Motor neuron (in vitro differentiated cells): ENCODE measurements around the gene TRMU. TPM values are rescaled to one million over a fixed set of nuclear protein-coding genes. Genes with fewer than 3 reads are reported as not detected.
A peak's percentile ranks its signal among the peaks of the same experiment; 100 is the strongest.

Source experiments
- ATAC-seq, 8 experiments: fragments of 200-7000 bp; cut with Tn5 transposase; replicated peaks in 6 of 8; 2 replicates each; pipeline ENCODE4 v1.8.0; 2021; ENCODE audit warnings: mild to moderate bottlenecking in 8 of 8, moderate library complexity in 8 of 8
- H3K27ac ChIP-seq, 2 donors: fragments of 250-450 bp; sonication (Bioruptor Pico); 2 replicates each; pipeline ENCODE4 v1.9.0; 2021; ENCODE audit warnings: antibody characterized with exemption in 2 of 2, mild to moderate bottlenecking in 2 of 2, moderate library complexity in 1 of 2
- H3K4me1 ChIP-seq, 2 donors: fragments of 250-450 bp; sonication (Bioruptor Pico); replicated peaks in 1 of 2; 2 replicates each; pipeline ENCODE4 v1.6.1; 2021; ENCODE audit warnings: antibody characterized with exemption in 2 of 2, mild to moderate bottlenecking in 2 of 2, moderate library complexity in 1 of 2
- H3K4me3 ChIP-seq, 5 donors: fragments of 250-450 bp; sonication (Bioruptor Pico); 2 replicates each; pipeline ENCODE4 v1.9.0; 2021; ENCODE audit warnings: antibody characterized with exemption in 5 of 5, mild to moderate bottlenecking in 5 of 5, moderate library complexity in 4 of 5
- WGBS, 10 experiments: fragments of 450-650 bp; shearing (Covaris generic); methylation state at CpG; one replicate each; pipeline ENCODE4 v1.0.0; 2022; 5-methylcytosine and 5-hydroxymethylcytosine counted together
- in situ Hi-C, 9 experiments: fragments of 400-800 bp; cut with MboI; loops; one replicate each; pipeline ENCODE4 v1.15.0; 2021; ENCODE audit warnings: low sequenced_read_pairs in 9 of 9, low pct_unique_long_range_greater_than_20kb in 2 of 9; ENCODE audit not compliant: unreplicated experiment in 9 of 9
- total RNA-seq, 8 experiments: library from RNA; unstranded; fragments of 300-600 nt; gene quantifications; 2 replicates each; pipeline versions ENCODE4 v1.2.3 to v1.2.4, GENCODE V29; 2022

The TRMU gene
- total RNA-seq, 8 experiments from 2014 or later = 25.0 to 66.9 (median 39.3) TPM

DNA sequence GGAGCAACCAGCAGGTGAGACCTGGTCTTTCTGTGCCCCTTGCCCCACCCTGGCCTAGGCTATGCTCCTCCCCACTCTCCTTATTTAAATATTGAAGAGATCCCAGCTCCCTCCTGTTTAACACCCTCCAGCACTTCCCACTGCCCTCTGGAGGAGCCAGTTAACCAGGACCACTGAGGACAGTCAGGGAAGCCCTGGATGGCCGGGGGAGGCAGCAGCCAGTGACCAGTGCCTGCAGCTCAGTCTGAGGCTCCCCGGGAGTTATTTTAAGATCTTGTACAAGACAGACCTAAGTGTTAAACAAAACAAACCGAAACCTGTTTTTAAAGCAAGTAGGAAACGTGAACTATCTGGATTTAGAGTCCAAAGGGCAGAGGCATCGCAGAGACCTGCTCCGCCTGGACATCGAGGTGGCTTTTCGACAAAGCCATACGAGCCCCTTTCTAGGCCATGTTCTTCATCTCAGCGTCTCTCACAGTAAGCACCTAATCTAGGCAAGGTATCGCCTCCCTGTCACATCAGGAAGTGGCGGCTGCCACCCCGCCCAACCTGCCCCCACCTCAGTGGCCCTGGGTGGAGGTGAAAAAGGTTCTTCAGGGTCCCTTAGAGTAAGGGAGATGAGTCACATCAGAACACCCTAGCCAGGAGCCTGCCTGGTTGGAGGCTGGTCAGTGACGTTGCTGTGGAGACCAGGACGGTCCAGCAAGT lies 35.2 kb downstream of the TRMU start:
- Histone ChIP-seq H3K4me1 (peaks cover 0 to 3% of the 10 kb centered on the region in 2 donors), H3K27ac (no peak overlapping the region), H3K4me3 (no peak overlapping the region)
- peak in 1 of 8 experiments; percentile 22 for ATAC-seq
- in situ Hi-C loops = loop anchor here in 3 of 9 experiments (25.0 kb wide), 1 partner anchor 167 kb away; the partner anchor contains the start of gene CELSR1 (in 3 of the 3)
- 40 to 92% (median 84%) methylated on average over 1 to 9 of the region's 15 CpGs; no CpG with 5 or more reads in 3 of the 10 experiments for WGBS, 10 experiments

DNA sequence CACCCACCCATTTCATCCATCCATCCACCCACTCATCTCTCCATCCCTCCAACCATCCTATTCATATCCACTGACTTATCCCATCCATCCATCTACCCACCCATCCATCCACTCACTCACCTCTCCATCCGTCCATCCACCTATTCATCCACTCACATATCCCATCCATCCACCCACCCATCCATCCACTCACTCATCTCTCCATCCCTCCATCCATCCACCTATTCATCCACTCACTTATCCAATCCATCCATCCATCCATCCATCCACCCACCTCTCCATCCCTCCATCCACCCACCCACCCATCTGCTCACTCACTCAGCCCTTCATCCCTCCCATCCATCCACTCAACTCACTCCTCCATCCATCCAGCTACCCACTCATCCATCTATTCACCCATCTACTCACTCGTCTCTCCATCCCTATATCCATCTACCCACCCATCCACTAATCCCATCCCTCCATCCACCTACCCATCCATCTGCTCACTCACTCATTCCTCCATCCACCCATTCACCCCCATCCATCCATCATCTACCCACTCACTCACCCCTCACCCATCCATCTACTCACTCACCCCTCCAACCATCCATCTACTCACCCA lies 36.2 kb downstream of the TRMU start:
- Histone ChIP-seq H3K4me1 (peaks cover 0 to 3% of the 10 kb centered on the region in 2 donors), H3K4me3 (no peak overlapping the region), H3K27ac (no peak overlapping the region)
- ATAC-seq = no peak
- 0 to 100% (median 16%) methylated on average over 1 to 2 of the region's 2 CpGs; no CpG with 5 or more reads in 3 of the 10 experiments for WGBS, 10 experiments
- in situ Hi-C loops = loop anchor here in 3 of 9 experiments (25.0 kb wide), 1 partner anchor 166 kb away; the partner anchor contains the start of gene CELSR1 (in 3 of the 3)

DNA sequence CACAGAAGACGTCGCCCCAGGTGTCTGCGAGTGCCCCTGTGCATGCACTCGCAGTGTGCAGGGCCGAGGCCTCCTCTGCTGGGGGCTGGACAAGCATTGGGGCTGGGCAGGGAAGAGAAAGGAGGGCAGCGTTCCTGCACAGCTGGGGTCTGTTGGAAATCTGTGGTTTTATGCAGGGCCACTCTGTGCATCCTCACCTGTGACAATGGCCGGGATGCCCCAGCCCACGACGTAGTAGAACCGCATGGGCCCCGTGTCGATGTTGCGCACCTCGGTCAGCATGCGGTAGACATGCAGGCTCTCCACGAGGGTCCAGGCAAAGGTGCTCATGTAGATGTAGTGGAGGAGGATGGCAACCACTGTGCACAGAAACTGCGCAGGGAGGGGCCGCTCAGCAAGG lies 37.2 kb downstream of the TRMU start:
- WGBS, 10 experiments = 67 to 100% (median 94%) methylated on average over 1 to 10 of the region's 18 CpGs; no CpG with 5 or more reads in 6 of the 10 experiments
- in situ Hi-C loops = loop anchor here in 3 of 9 experiments (25.0 kb wide), 1 partner anchor 165 kb away; the partner anchor contains the start of gene CELSR1 (in 3 of the 3)
- ATAC-seq = no peak

DNA sequence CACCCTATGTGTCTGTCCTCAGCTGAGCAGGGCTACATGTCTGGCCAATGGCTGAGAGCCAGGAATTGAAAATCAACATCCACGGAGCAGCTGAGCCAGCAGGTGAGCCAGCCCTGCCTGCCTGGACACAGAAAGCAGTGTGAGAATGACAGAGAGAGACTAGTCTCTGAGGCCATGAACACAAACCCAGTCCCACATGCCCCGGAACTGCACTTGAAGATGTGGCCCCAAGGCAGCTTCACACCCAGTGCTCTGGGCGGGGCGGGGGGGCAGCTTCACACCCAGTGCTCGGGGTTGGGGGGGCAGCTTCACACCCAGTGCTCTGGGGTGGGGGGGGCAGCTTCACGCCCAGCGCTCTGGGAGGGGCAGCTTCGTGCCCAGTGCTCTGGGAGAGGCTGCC lies 37.6 kb downstream of the TRMU start:
- H3K4me3 ChIP-seq = no peak overlapping the region
- WGBS, 10 experiments = 71% methylated on average over 1 of the region's 8 CpGs; no CpG with 5 or more reads in 9 of the 10 experiments
- peak in 1 of 8 experiments; percentile 37 for ATAC-seq
- in situ Hi-C loops = loop anchor here in 3 of 9 experiments (25.0 kb wide), 1 partner anchor 164 kb away; the partner anchor contains the start of gene CELSR1 (in 3 of the 3)
- peaks cover 10 to 14% of the 10 kb centered on the region in 2 donors for H3K4me1 ChIP-seq
- H3K27ac ChIP-seq = no peak overlapping the region

More for the DNA sequence above, 37.2 kb downstream of the TRMU start:
- Histone ChIP-seq H3K27ac (no peak overlapping the region), H3K4me3 (no peak overlapping the region), H3K4me1 (peaks cover 6 to 12% of the 10 kb centered on the region in 2 donors)

DNA sequence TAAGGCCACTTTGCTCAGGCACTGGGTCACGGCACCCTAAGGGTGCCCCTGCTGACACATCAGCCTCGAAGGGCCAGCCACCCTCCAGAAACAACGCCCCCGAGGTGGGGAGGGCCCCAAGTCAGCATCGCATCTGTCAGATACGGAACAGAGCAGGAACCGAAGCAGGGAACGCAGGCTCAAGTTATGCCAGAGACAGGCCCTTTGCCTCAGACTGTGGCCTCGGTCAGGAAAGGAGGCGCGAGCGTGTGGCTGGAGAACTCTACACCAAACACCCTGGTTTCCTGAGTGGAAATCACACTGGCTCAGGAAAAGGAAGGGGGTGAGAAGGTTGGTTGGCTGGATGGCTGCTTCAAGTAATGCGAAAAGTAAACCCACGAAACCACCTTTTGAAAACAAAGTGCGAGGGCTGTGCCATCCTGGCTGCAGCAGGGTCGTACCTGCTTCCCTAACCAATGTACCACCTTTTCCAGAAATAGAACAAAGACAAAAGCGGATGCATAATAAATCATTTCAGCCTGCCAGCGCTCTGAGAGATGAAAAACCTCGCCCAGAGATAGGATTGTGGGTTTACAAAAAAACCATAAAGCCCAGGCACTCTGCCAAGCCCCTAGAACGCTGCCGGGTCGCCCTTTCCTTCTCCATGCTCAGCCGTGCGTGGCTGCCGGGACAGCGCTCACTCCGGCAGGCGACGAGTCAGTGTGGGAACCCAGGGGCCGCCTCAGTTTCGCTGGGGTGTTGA lies 38.6 kb downstream of the TRMU start:
- ATAC-seq = no peak
- in situ Hi-C loops = loop anchor here in 3 of 9 experiments (25.0 kb wide), 1 partner anchor 163 kb away; the partner anchor contains the start of gene CELSR1 (in 3 of the 3)
- Histone ChIP-seq H3K4me3 (no peak overlapping the region), H3K4me1 (peaks cover 14 to 21% of the 10 kb centered on the region in 2 donors), H3K27ac (no peak overlapping the region)
- WGBS, 10 experiments = 24 to 100% (median 89%) methylated on average over 1 to 14 of the region's 31 CpGs

DNA sequence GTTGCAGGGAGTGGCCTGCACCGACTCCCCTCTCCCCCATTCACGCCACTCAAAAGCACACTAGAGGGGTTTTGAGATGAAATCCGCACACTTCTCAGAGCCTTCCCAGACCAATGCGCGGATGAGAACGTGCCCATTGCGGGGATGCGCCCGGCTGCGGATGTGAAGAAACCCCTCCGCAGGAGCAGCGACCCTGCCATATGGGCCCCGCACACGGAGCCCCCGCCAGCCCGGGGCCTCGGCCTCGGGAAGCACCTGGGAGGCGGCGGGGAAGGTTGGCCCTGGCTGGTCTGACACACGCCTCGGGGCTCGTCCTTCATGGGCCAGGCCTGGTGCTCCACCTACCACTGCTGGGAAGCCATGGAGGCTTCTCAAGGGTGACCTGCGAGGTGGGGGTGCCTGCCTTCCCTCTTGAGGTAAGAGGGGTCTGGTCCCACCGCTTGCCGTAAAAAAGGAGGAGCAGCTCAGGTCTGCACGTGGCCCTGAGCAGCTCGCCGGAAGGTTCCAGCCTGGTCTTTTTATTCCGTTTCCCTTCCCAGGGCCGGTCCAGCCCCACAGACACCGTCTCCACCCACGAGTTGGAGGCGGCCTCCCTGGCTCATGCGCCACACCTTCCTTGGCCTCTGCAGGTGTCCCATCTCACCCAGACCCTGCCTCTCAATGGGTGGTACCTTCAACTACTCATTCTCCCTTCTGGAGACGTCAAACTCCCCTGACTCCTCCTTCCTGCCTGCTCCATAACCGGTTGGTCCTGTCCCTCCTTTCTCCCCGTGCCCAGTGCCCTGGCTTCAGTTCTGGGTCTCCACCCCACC lies 39.4 kb downstream of the TRMU start:
- in situ Hi-C loops = loop anchor here in 4 of 9 experiments (25.0 kb wide), 1 partner anchor 162 kb away; the partner anchor contains the start of gene CELSR1 (in 4 of the 4)
- Histone ChIP-seq H3K4me1 (peaks cover 14 to 27% of the 10 kb centered on the region in 2 donors), H3K4me3 (no peak overlapping the region), H3K27ac (no peak overlapping the region)
- ATAC-seq = no peak
- 0 to 99% (median 80%) methylated on average over 1 to 11 of the region's 38 CpGs; no CpG with 5 or more reads in 5 of the 10 experiments for WGBS, 10 experiments

DNA sequence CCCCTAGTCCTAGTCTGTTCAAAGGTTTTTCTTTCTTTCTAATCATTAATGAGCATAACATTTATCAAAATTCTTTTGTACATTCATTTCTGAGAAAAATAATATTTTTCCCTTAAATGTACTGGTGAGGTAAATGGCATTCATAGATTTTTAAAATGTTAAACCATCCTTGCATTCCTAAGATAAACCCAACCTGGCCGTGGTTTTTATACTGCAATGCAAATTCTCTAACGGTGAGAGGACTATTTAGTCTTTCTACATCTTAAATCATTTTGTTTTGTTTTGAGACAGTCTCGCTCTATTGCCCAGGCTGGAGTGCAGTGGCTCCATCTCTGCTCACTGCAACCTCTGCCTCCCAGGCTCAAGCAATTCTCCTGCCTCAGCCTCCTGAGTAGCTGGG lies 40.6 kb downstream of the TRMU start:
- WGBS, 10 experiments = 22 to 100% (median 90%) methylated on average over 2 to 3 of the region's 3 CpGs; no CpG with 5 or more reads in 1 of the 10 experiments
- in situ Hi-C loops = loop anchor here in 1 of 9 experiments (25.0 kb wide), 1 partner anchor 161 kb away; the partner anchor contains the start of gene CELSR1
- peaks cover 18 to 30% of the 10 kb centered on the region in 2 donors for H3K4me1 ChIP-seq
- no peak for ATAC-seq
- no peak overlapping the region for H3K4me3 ChIP-seq
- no peak overlapping the region for H3K27ac ChIP-seq

DNA sequence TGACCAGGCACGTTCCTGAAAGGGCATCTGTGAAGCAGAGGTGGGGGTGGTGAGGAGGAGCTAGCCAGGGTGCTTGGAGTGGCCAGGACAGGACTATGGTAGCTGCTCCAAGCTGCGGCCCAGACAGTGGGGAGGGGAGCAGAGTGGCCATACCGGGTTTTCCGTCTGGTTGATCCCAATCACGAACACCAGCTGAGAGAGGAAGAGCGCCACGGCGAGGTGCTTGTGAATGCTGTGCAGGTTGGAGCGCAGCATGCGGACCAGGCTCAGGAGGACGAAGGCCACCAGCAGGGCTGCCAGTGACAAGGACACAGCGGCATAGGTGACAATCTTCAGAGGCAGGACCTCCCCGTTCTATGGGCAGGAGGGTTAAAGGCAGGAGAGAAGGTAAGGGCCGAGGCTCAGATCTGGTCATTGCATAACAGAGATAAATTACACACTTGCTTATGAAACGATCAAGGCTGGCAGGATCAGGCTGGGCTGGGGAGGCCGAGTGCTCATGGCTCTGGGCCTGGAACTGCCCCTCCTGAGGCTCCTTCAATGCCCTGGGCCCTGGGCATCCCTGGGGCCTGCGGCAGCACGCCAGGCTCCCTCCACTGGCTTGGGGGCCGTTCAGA lies 41.5 kb downstream of the TRMU start:
- in situ Hi-C loops = loop anchor here in 1 of 9 experiments (25.0 kb wide), 1 partner anchor 160 kb away; the partner anchor contains the start of gene CELSR1
- WGBS, 10 experiments = 20 to 100% (median 75%) methylated on average over 1 to 15 of the region's 19 CpGs; no CpG with 5 or more reads in 3 of the 10 experiments
- peak in 1 of 8 experiments; percentile 1 for ATAC-seq

DNA sequence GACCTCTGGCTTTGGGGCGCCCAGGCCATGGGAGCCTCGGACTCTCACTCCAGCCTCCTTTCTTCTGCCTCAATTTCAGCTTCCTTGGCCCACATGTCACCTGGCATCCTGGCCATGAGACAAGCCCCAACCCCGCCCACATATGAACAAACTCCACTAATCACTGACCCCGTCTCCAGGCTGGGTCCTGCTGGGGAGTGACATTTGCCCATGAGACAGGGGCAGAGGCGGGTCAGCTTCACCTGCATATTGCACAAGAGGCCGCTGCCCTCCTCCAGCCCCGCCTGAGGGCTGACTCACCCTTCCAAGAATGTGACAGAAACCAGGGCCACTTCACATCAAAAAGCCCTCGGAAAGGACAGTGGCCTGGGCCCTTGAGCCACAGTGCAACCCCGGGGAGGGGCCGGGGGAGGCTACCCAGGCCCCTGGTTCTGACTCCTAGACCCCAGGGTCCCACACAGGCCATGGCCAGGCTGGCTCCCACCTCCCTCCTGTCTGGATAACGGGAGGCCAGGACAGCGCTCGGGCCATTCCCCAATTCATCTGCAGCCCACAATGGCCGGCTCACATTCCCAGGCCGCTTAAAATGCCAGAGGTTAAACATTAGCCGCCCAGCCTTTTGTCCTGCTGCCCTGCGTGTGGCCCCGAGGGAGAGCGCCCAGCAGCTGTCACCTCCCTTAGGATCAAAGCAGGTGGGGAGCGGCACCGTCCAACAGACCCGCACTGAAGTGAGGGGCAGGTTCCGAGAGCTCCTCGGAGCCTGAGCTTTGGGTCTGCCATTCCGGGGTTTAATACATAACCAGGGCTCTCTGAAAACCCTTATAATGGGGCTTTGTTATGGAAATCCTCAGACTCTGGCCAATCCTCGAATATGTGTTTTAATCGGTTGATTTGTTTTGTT lies 42.3 kb downstream of the TRMU start:
- ATAC-seq = peak in 7 of 8 experiments; percentile 9 to 61 (median 50)
- Histone ChIP-seq H3K27ac (peak overlapping the region in 1 of 2 donors; percentile 54), H3K4me1 (peaks cover 23 to 33% of the 10 kb centered on the region in 2 donors), H3K4me3 (no peak overlapping the region)
- in situ Hi-C loops = loop anchor here in 1 of 9 experiments (25.0 kb wide), 1 partner anchor 160 kb away; the partner anchor contains the start of gene CELSR1
- WGBS, 10 experiments = 19 to 50% (median 33%) methylated on average over 2 to 5 of the region's 27 CpGs; no CpG with 5 or more reads in 5 of the 10 experiments

More for the DNA sequence above, 41.5 kb downstream of the TRMU start:
- H3K4me1 ChIP-seq = peaks cover 23 to 33% of the 10 kb centered on the region in 2 donors
- H3K27ac ChIP-seq = peak overlapping the region in 1 of 2 donors; percentile 54
- H3K4me3 ChIP-seq = no peak overlapping the region

DNA sequence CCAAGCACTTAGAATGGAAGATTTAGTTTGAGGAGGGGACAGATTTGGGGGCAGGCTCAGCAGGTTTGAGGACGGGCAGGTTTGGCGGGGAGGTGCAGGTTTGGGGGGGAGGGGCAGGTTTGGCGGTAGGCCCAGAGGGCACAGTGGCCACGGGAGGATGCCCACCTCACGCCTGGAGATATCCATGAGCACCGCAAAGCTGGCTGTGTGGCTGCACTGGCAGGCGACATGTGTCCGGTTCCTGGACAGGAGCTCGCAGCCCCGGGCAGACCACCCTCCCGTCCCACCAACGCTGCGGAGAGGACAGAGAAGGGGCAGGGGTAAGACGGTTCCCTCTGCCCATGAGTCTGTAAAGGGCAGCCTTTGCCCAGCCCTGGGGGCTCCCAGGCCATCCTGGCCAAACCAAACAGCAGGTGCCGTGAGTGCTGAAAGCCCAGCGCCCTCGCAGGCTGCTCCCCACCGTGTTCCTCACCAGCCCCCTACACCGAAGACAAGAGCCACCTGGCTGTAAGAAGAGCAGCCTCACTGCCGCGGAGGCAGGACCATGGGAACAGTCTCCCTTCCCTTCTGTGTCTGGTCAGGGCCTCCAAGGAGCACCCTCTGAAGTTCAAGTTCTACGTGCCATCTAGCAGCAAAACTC lies 43.0 kb downstream of the TRMU start:
- no peak for ATAC-seq
- Histone ChIP-seq H3K27ac (no peak overlapping the region), H3K4me3 (no peak overlapping the region), H3K4me1 (peaks cover 23 to 33% of the 10 kb centered on the region in 2 donors)
- 0 to 86% (median 71%) methylated on average over 1 to 3 of the region's 22 CpGs; no CpG with 5 or more reads in 5 of the 10 experiments for WGBS, 10 experiments
- in situ Hi-C loops = loop anchor here in 1 of 9 experiments (25.0 kb wide), 1 partner anchor 159 kb away; the partner anchor contains the start of gene CELSR1
